Activated T-cell treated with anti-CD3 and anti-CD28 coated beads, Interleukin-2, amount 50 U/mL, for 4 hours (primary cell): ENCODE measurements around the gene PRDM15. TPM values are rescaled to one million over a fixed set of nuclear protein-coding genes. Genes with fewer than 3 reads are reported as not detected.

Source experiments
- ATAC-seq, 2 donors: fragments of 200-7000 bp; cut with Tn5 transposase; one replicate each; pipeline ENCODE4 v1.10.0; 2021
- DNase-seq: peaks from one replicate; pipeline ENCODE4 v3.0.0-alpha.2; 2020
- H3K27me3 Mint-ChIP-seq: one replicate; pipeline ENCODE4 v1.8.0; 2021; ENCODE audit warnings: low read depth, mixed read lengths
- H3K36me3 Mint-ChIP-seq: one replicate; pipeline ENCODE4 v1.8.0; 2022; ENCODE audit warnings: mixed read lengths; ENCODE audit not compliant: insufficient read depth
- H3K4me1 Mint-ChIP-seq: one replicate; pipeline ENCODE4 v1.8.0; 2021; ENCODE audit warnings: low read depth, mixed read lengths
- H3K4me3 Mint-ChIP-seq: one replicate; pipeline ENCODE4 v1.8.0; 2021; ENCODE audit warnings: mild to moderate bottlenecking, moderate library complexity, mixed read lengths
- H3K9me3 Mint-ChIP-seq: one replicate; pipeline ENCODE4 v1.8.0; 2021; ENCODE audit warnings: mixed read lengths
- total RNA-seq, 3 donors: library from RNA; stranded (reverse); gene quantifications; one replicate each; pipeline ENCODE4 v1.2.1, GENCODE V29; 2021

PRDM15 gene
- total RNA-seq, 3 donors from 2014 or later: 10.4 to 11.7 (median 11.4) TPM

- H3K9me3 Mint-ChIP-seq: no peaks in the 10 kb centered on the region
- ATAC-seq (no peak), DNase-seq (no peak)
- H3K36me3 Mint-ChIP-seq: no peaks in the 10 kb centered on the region
- H3K27me3 Mint-ChIP-seq: no peaks in the 10 kb centered on the region
- H3K4me1 Mint-ChIP-seq: peaks cover 1% of the 10 kb centered on the region
- no peak overlapping the region for H3K4me3 Mint-ChIP-seq
Measured at GRCh38 chr21:41883582-41883981, 4.4 kb upstream of the PRDM15 start.

GRCh38 chr21:41881051-41881450 is 1.9 kb upstream of the PRDM15 start:
- peak overlapping the region; percentile 9 for H3K4me3 Mint-ChIP-seq
- no peaks in the 10 kb centered on the region for H3K27me3 Mint-ChIP-seq
- ATAC-seq (no peak), DNase-seq (no peak)
- H3K9me3 Mint-ChIP-seq: no peaks in the 10 kb centered on the region
- peaks cover 20% of the 10 kb centered on the region for H3K4me1 Mint-ChIP-seq
- no peaks in the 10 kb centered on the region for H3K36me3 Mint-ChIP-seq

DNA sequence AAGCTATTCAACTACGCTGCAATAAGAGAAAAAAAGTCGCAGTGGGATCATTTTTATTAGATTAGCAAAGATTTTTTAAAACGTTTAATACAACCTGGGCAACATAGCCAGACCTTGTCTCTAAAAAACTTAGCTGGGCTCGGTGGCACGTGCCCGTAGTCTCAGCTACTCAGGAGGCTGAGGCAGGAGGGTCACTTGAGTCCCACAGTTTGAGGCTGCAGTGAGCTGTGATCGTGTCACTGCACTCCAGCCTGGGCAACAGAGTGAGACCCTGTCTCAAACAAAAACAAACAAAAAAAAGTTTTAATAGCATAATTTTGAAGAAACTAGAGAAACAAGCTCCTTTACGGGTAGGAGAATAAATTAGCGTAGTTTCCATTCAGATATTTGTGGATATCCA is 1.0 kb upstream of the PRDM15 start:
- no peaks in the 10 kb centered on the region for H3K9me3 Mint-ChIP-seq
- H3K4me1 Mint-ChIP-seq: peaks cover 24% of the 10 kb centered on the region
- ATAC-seq: no peak
- no peaks in the 10 kb centered on the region for H3K27me3 Mint-ChIP-seq
- DNase-seq: no peak
- H3K36me3 Mint-ChIP-seq: no peaks in the 10 kb centered on the region
- peak overlapping the region; percentile 90 for H3K4me3 Mint-ChIP-seq

DNA sequence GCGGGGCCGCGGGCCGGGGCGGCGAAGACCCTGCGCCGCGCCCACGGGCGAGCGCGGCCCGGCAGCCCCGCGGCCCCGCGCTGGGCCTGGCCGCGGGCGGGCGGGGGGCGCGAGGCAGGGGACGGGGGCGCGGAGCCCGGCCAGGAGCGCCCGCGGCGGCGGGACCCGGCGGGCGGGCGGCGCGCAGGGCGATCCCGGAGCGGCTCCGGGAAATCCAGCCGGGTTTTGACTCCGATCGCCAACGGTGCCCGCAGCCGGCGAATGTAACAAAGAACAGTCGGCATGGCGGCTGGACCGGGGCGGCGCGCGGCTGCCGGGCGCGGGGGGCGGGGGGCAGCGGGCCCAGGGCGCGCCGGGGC is 334 bp downstream of the PRDM15 start:
- H3K27me3 Mint-ChIP-seq: no peaks in the 10 kb centered on the region

DNA sequence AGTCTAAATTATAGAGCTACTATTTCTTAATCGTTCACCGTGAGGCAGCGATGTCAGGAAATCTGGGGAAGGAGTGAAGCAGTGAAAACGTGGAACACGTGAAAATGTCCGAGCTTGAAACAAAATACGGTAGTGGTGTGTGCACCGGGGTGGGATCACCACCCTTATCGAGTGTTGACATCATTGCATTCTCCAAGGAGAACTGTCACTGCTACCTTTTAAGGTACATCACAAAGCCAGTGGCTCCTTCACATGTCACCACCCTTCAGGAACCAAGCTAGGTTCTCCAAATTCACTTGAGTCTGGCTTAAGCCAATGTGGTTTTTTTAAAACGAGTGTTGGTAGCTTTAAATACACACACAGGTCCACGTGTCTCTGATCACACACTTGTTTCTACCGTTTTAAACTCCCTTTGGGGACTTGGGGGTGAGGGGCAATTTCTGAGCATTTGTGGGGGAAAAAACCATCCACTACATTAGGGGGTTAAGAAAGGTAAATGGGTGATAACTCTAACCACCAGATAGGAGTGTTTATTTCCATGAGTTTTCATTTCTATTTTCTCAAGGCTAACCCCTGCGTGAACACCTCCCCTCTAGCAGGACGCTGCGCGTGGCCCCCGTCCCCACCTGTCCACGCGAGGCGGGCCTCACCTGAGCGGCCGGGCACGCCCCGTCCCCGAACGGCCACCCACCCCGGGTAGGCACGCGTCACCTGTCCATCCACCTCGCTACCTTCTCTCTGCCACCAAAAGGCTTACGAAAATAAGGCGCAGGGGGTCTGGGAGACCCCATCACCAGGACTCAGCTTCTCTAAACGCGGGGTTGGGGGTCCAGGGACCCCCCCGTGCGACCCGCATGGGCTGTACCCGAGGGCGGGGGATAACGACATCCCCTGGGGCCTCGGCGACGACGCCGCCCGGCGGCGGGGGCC is 978 bp downstream of the PRDM15 start:
- H3K36me3 Mint-ChIP-seq: peaks cover 2% of the 10 kb centered on the region
- no peaks in the 10 kb centered on the region for H3K9me3 Mint-ChIP-seq
- H3K4me1 Mint-ChIP-seq: peaks cover 26% of the 10 kb centered on the region
- H3K4me3 Mint-ChIP-seq: peak overlapping the region; percentile 83
- no peaks in the 10 kb centered on the region for H3K27me3 Mint-ChIP-seq
- peak; percentile 35 for DNase-seq
- ATAC-seq: peak; percentile 23

More for the DNA sequence above, 334 bp downstream of the PRDM15 start:
- peaks cover 26% of the 10 kb centered on the region for H3K4me1 Mint-ChIP-seq
- no peak overlapping the region for H3K4me3 Mint-ChIP-seq
- ATAC-seq: peak; percentile 72 to 79
- H3K36me3 Mint-ChIP-seq: peaks cover 2% of the 10 kb centered on the region
- H3K9me3 Mint-ChIP-seq: no peaks in the 10 kb centered on the region
- peak; percentile 72 for DNase-seq

- no peak for DNase-seq
- Mint-ChIP-seq H3K4me1 (peaks cover 26% of the 10 kb centered on the region), H3K4me3 (peak overlapping the region; percentile 83), H3K36me3 (peaks cover 2% of the 10 kb centered on the region), H3K27me3 (no peaks in the 10 kb centered on the region), H3K9me3 (no peaks in the 10 kb centered on the region)
- no peak for ATAC-seq
Measured at GRCh38 chr21:41876928-41877652, 2.1 kb downstream of the PRDM15 start.

DNA sequence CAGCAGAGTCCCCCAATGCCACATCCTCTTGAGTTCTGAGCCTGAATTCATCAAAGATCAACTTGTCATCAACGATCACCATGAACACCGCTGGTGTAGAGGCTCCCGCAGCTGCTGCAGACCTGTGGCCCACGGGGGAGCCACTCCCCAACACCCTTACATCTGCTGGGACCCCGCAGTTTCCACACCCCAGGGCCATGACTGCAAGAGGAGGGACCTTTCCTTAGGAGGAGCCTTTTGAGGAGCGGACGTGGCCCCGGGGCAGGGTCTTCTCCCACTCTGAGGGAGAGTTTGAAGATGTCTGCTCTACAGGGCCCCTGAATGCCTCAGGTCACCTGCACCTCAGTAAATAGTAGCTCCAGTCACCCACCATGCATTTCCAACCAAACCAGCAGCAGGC is 2.7 kb downstream of the PRDM15 start:
- no peaks in the 10 kb centered on the region for H3K9me3 Mint-ChIP-seq
- DNase-seq (no peak), ATAC-seq (no peak)
- no peaks in the 10 kb centered on the region for H3K27me3 Mint-ChIP-seq
- peaks cover 5% of the 10 kb centered on the region for H3K36me3 Mint-ChIP-seq
- H3K4me1 Mint-ChIP-seq: peaks cover 26% of the 10 kb centered on the region
- peak overlapping the region; percentile 29 for H3K4me3 Mint-ChIP-seq

DNA sequence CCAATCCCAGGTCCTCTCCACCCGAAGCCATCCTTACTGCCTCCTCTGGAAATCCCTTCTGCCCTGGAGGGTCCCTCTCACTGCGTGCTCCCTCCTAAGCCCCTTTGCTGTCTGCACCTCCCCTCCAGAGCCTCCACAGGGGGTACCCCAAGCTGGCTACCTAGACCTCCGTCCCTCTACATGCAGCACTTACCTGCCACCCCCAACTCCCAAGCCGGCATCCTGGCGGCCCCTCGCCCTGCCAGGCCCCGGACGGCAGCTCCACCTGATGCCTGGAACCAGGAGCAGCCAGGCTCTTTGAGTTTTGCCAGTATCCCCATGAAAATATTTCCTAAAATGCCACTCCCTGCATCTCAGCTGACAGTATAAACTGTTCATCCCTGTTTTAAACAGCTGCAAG is 4.1 kb downstream of the PRDM15 start:
- Mint-ChIP-seq H3K4me3 (no peak overlapping the region), H3K27me3 (no peaks in the 10 kb centered on the region), H3K36me3 (peaks cover 5% of the 10 kb centered on the region), H3K4me1 (peaks cover 26% of the 10 kb centered on the region), H3K9me3 (no peaks in the 10 kb centered on the region)
- DNase-seq (no peak), ATAC-seq (no peak)

GRCh38 chr21:41874611-41875010 is 4.5 kb downstream of the PRDM15 start:
- H3K27me3 Mint-ChIP-seq: no peaks in the 10 kb centered on the region
- H3K9me3 Mint-ChIP-seq: no peaks in the 10 kb centered on the region
- H3K4me1 Mint-ChIP-seq: peaks cover 26% of the 10 kb centered on the region
- ATAC-seq (no peak), DNase-seq (no peak)
- H3K4me3 Mint-ChIP-seq: no peak overlapping the region
- peaks cover 9% of the 10 kb centered on the region for H3K36me3 Mint-ChIP-seq

- DNase-seq (no peak), ATAC-seq (no peak)
- Mint-ChIP-seq H3K4me1 (peaks cover 26% of the 10 kb centered on the region), H3K4me3 (no peak overlapping the region), H3K9me3 (no peaks in the 10 kb centered on the region), H3K27me3 (no peaks in the 10 kb centered on the region), H3K36me3 (peaks cover 9% of the 10 kb centered on the region)
Measured at GRCh38 chr21:41873426-41873825, 5.7 kb downstream of the PRDM15 start.

GRCh38 chr21:41873005-41873404 is 6.1 kb downstream of the PRDM15 start:
- peaks cover 9% of the 10 kb centered on the region for H3K36me3 Mint-ChIP-seq
- no peak overlapping the region for H3K4me3 Mint-ChIP-seq
- H3K4me1 Mint-ChIP-seq: peaks cover 26% of the 10 kb centered on the region
- no peaks in the 10 kb centered on the region for H3K27me3 Mint-ChIP-seq
- ATAC-seq: no peak
- DNase-seq: no peak
- no peaks in the 10 kb centered on the region for H3K9me3 Mint-ChIP-seq

DNA sequence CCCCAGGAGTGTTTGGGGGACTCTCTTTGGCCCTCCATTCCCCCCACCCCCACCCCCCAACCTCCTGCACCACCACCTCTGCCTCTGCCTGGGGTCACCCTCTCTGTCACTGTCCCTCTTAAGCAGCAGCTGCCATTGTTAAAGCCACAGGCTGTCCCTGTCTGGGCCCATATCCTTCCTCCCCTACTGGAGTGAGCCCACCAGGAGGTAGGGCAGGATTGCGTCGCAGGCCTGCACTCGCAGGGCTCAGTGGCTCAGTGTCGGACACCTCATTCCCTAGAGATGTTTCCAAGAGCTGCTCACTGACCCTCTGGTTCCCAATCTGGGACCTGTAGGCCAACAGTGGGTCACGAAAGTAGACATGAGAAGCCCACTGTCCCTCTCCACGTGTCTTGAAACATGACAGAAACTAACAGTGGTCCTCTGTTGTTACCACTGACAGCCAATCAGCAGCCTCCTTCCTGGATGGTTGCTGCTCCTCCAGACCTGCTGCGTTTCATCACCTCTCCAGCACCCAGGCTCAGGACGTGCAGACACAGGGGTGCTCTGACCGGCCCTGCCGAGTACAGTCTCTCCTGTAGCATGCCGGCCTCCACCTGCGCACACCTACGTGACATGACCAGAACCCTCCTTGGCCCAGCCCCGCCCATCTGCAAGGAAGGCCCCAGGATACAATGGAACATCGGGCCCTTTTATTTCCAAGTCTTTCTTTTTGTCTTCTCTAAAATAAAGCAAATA is 7.7 kb downstream of the PRDM15 start:
- DNase-seq (no peak), ATAC-seq (no peak)
- H3K36me3 Mint-ChIP-seq: peaks cover 9% of the 10 kb centered on the region
- H3K27me3 Mint-ChIP-seq: no peaks in the 10 kb centered on the region
- no peak overlapping the region for H3K4me3 Mint-ChIP-seq
- no peaks in the 10 kb centered on the region for H3K9me3 Mint-ChIP-seq
- H3K4me1 Mint-ChIP-seq: peaks cover 10% of the 10 kb centered on the region

DNA sequence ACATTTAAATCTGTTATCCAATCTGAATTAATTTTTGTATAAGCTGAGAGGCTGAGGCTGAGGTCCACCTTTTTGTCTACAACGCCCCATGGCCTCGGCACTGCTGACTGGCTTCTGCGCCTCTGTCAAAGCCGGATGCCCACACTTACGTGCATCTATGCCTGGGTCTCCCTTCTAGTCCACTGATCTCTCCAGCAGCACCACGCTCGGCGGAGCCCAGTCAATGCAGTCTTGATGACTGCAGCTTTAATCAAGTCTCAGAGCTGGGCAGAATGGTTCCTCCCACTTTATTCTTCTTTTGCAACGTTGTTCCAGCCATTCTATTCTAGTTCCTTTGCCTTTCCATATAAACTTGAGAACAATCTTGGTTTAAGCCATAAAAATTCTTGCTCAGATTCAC is 9.4 kb downstream of the PRDM15 start:
- no peaks in the 10 kb centered on the region for H3K27me3 Mint-ChIP-seq
- H3K4me3 Mint-ChIP-seq: no peak overlapping the region
- H3K4me1 Mint-ChIP-seq: peaks cover 14% of the 10 kb centered on the region
- no peak for ATAC-seq
- DNase-seq: no peak
- H3K36me3 Mint-ChIP-seq: peaks cover 9% of the 10 kb centered on the region
- H3K9me3 Mint-ChIP-seq: no peaks in the 10 kb centered on the region

DNA sequence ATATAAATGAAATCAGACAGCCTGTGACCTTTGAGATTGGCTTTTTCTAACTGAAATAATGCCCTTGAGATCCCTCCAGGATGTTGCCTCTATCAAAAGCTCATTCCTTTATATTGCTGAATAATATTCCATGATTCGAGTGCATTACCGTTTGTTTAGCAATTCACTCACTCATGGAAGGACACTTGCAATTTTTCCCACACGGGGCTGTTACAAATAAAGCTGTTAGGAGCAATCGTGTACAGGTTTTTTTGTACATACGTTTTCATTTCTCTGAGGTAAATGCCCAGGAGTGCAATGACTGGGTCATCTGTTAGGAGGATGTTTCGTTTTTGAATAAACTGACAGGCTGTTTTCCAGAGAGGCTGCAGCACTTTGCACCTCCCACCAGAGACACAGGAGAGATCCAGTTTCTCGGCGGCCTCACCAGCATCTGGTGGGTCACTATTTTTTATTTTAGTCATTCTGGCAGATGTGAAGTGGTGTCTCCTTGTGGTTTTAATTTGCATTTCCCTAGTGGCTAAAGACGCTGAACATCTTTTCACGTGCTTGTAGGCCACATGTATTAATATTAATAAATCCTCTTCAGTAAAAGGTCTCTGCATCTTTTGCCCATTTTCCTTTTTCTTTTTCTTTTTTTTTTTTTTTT is 11.0 kb downstream of the PRDM15 start:
- no peak for ATAC-seq
- no peaks in the 10 kb centered on the region for H3K27me3 Mint-ChIP-seq
- H3K4me3 Mint-ChIP-seq: no peak overlapping the region
- peaks cover 18% of the 10 kb centered on the region for H3K4me1 Mint-ChIP-seq
- H3K9me3 Mint-ChIP-seq: no peaks in the 10 kb centered on the region
- peaks cover 7% of the 10 kb centered on the region for H3K36me3 Mint-ChIP-seq
- DNase-seq: no peak
